ENCODE measurements around the gene ACSF3. TPM values are rescaled to one million over a fixed set of nuclear protein-coding genes. Genes with fewer than 3 reads are reported as not detected.

The ACSF3 gene
- 36.3 and 39.8 TPM in 2 replicates for total RNA-seq

- intact Hi-C loops (cut with micrococcal nuclease) = no loop called here
- H3K9me3 Mint-ChIP-seq = no peaks in the 10 kb centered on the region
- H3K27me3 Mint-ChIP-seq (ENCODE audit: low read depth) = peaks cover 18% of the 10 kb centered on the region
- H3K36me3 Mint-ChIP-seq (ENCODE audit: low read depth) = peaks cover 28% of the 10 kb centered on the region
- peaks cover 43% of the 10 kb centered on the region for H3K4me1 Mint-ChIP-seq (ENCODE audit: low read depth)
- H3K4me3 Mint-ChIP-seq (ENCODE audit: low read depth) = peak within 1 kb of the TSS; percentile 96
- peak; percentile 64 for DNase-seq (ENCODE audit: low spot score)
- H3K27ac Mint-ChIP-seq = peak within 1 kb of the TSS; percentile 91
Observed at GRCh38 chr16:89093602-89094251, at the start of gene ACSF3. TSS of gene ACSF3 (plus strand) at chr16:89093852. CDS start at chr16:89100682, 6,830 bp downstream.

- intact Hi-C loops (cut with micrococcal nuclease) = no loop called here
- H3K4me1 Mint-ChIP-seq (ENCODE audit: low read depth) = no peaks in the 10 kb centered on the region
- no peaks in the 10 kb centered on the region for H3K9me3 Mint-ChIP-seq
- no peak overlapping the region for H3K27ac Mint-ChIP-seq
- DNase-seq (ENCODE audit: low spot score) = no peak
- H3K36me3 Mint-ChIP-seq (ENCODE audit: low read depth) = no peaks in the 10 kb centered on the region
- no peak overlapping the region for H3K4me3 Mint-ChIP-seq (ENCODE audit: low read depth)
- H3K27me3 Mint-ChIP-seq (ENCODE audit: low read depth) = no peaks in the 10 kb centered on the region
Observed at GRCh38 chr16:89044418-89045180, 49.1 kb upstream of the ACSF3 start.

GRCh38 chr16:89045181-89045815 lies 48.4 kb upstream of the ACSF3 start:
- H3K36me3 Mint-ChIP-seq (ENCODE audit: low read depth) = no peaks in the 10 kb centered on the region
- no peaks in the 10 kb centered on the region for H3K4me1 Mint-ChIP-seq (ENCODE audit: low read depth)
- H3K9me3 Mint-ChIP-seq = no peaks in the 10 kb centered on the region
- no peak for DNase-seq (ENCODE audit: low spot score)
- H3K27ac Mint-ChIP-seq = no peak overlapping the region
- no peaks in the 10 kb centered on the region for H3K27me3 Mint-ChIP-seq (ENCODE audit: low read depth)
- H3K4me3 Mint-ChIP-seq (ENCODE audit: low read depth) = no peak overlapping the region
- intact Hi-C loops (cut with micrococcal nuclease) = no loop called here

GRCh38 chr16:89045881-89046280 lies 47.8 kb upstream of the ACSF3 start:
- Mint-ChIP-seq H3K4me1 (ENCODE audit: low read depth) (no peaks in the 10 kb centered on the region), H3K27ac (no peak overlapping the region), H3K9me3 (no peaks in the 10 kb centered on the region), H3K27me3 (ENCODE audit: low read depth) (no peaks in the 10 kb centered on the region), H3K36me3 (ENCODE audit: low read depth) (no peaks in the 10 kb centered on the region), H3K4me3 (ENCODE audit: low read depth) (no peak overlapping the region)
- intact Hi-C loops (cut with micrococcal nuclease) = no loop called here
- no peak for DNase-seq (ENCODE audit: low spot score)

GRCh38 chr16:89046491-89046890 lies 47.2 kb upstream of the ACSF3 start:
- Mint-ChIP-seq H3K27me3 (ENCODE audit: low read depth) (no peaks in the 10 kb centered on the region), H3K9me3 (no peaks in the 10 kb centered on the region), H3K36me3 (ENCODE audit: low read depth) (no peaks in the 10 kb centered on the region), H3K4me3 (ENCODE audit: low read depth) (no peak overlapping the region), H3K4me1 (ENCODE audit: low read depth) (no peaks in the 10 kb centered on the region), H3K27ac (no peak overlapping the region)
- intact Hi-C loops (cut with micrococcal nuclease) = no loop called here
- no peak for DNase-seq (ENCODE audit: low spot score)

GRCh38 chr16:89047331-89048089 lies 46.1 kb upstream of the ACSF3 start:
- intact Hi-C loops (cut with micrococcal nuclease) = no loop called here
- no peak for DNase-seq (ENCODE audit: low spot score)
- H3K27me3 Mint-ChIP-seq (ENCODE audit: low read depth) = no peaks in the 10 kb centered on the region
- no peaks in the 10 kb centered on the region for H3K36me3 Mint-ChIP-seq (ENCODE audit: low read depth)
- H3K27ac Mint-ChIP-seq = no peak overlapping the region
- no peaks in the 10 kb centered on the region for H3K4me1 Mint-ChIP-seq (ENCODE audit: low read depth)
- no peak overlapping the region for H3K4me3 Mint-ChIP-seq (ENCODE audit: low read depth)
- H3K9me3 Mint-ChIP-seq = no peaks in the 10 kb centered on the region

- H3K27ac Mint-ChIP-seq = no peak overlapping the region
- H3K27me3 Mint-ChIP-seq (ENCODE audit: low read depth) = no peaks in the 10 kb centered on the region
- no peaks in the 10 kb centered on the region for H3K9me3 Mint-ChIP-seq
- DNase-seq (ENCODE audit: low spot score) = no peak
- H3K4me3 Mint-ChIP-seq (ENCODE audit: low read depth) = no peak overlapping the region
- intact Hi-C loops (cut with micrococcal nuclease) = no loop called here
- H3K36me3 Mint-ChIP-seq (ENCODE audit: low read depth) = no peaks in the 10 kb centered on the region
- H3K4me1 Mint-ChIP-seq (ENCODE audit: low read depth) = no peaks in the 10 kb centered on the region
Observed at GRCh38 chr16:89048090-89048725, 45.4 kb upstream of the ACSF3 start.

GRCh38 chr16:89048871-89049422 lies 44.7 kb upstream of the ACSF3 start:
- H3K4me1 Mint-ChIP-seq (ENCODE audit: low read depth) = no peaks in the 10 kb centered on the region
- no peak overlapping the region for H3K4me3 Mint-ChIP-seq (ENCODE audit: low read depth)
- H3K36me3 Mint-ChIP-seq (ENCODE audit: low read depth) = no peaks in the 10 kb centered on the region
- no peaks in the 10 kb centered on the region for H3K27me3 Mint-ChIP-seq (ENCODE audit: low read depth)
- intact Hi-C loops (cut with micrococcal nuclease) = no loop called here
- no peaks in the 10 kb centered on the region for H3K9me3 Mint-ChIP-seq
- no peak for DNase-seq (ENCODE audit: low spot score)
- no peak overlapping the region for H3K27ac Mint-ChIP-seq

- no peak overlapping the region for H3K4me3 Mint-ChIP-seq (ENCODE audit: low read depth)
- H3K9me3 Mint-ChIP-seq = no peaks in the 10 kb centered on the region
- no peaks in the 10 kb centered on the region for H3K27me3 Mint-ChIP-seq (ENCODE audit: low read depth)
- intact Hi-C loops (cut with micrococcal nuclease) = no loop called here
- DNase-seq (ENCODE audit: low spot score) = no peak
- H3K4me1 Mint-ChIP-seq (ENCODE audit: low read depth) = no peaks in the 10 kb centered on the region
- H3K27ac Mint-ChIP-seq = no peak overlapping the region
- no peaks in the 10 kb centered on the region for H3K36me3 Mint-ChIP-seq (ENCODE audit: low read depth)
Observed at GRCh38 chr16:89049484-89050118, 44.1 kb upstream of the ACSF3 start.

GRCh38 chr16:89050119-89050867 lies 43.4 kb upstream of the ACSF3 start:
- intact Hi-C loops (cut with micrococcal nuclease) = no loop called here
- no peaks in the 10 kb centered on the region for H3K36me3 Mint-ChIP-seq (ENCODE audit: low read depth)
- DNase-seq (ENCODE audit: low spot score) = no peak
- H3K27ac Mint-ChIP-seq = no peak overlapping the region
- no peak overlapping the region for H3K4me3 Mint-ChIP-seq (ENCODE audit: low read depth)
- no peaks in the 10 kb centered on the region for H3K27me3 Mint-ChIP-seq (ENCODE audit: low read depth)
- no peaks in the 10 kb centered on the region for H3K4me1 Mint-ChIP-seq (ENCODE audit: low read depth)
- H3K9me3 Mint-ChIP-seq = no peaks in the 10 kb centered on the region

- Mint-ChIP-seq H3K4me1 (ENCODE audit: low read depth) (no peaks in the 10 kb centered on the region), H3K27me3 (ENCODE audit: low read depth) (no peaks in the 10 kb centered on the region), H3K27ac (no peak overlapping the region), H3K36me3 (ENCODE audit: low read depth) (no peaks in the 10 kb centered on the region), H3K4me3 (ENCODE audit: low read depth) (no peak overlapping the region), H3K9me3 (no peaks in the 10 kb centered on the region)
- intact Hi-C loops (cut with micrococcal nuclease) = no loop called here
- DNase-seq (ENCODE audit: low spot score) = no peak
Observed at GRCh38 chr16:89050868-89051311, 42.8 kb upstream of the ACSF3 start.

All from activated T-helper 2 cell treated with anti-CD3 and anti-CD28 coated beads, Interferon-gamma antibody, Interleukin-2, Interleukin-4, amounts not matched to agents 10 μg/mL and 5 μg/mL and 100 μg/mL, durations not matched to agents 14 hours and 24 hours and 36 hours (primary cell).